PC-3 (cell line): ENCODE results near the gene FLT1. TPM values are rescaled to one million over a fixed set of nuclear protein-coding genes. Genes with fewer than 3 reads are reported as not detected.

Experiments used
- ATAC-seq: fragments of 200-7000 bp; cut with Tn5 transposase; 2 replicates; pipeline ENCODE4 v1.9.1; 2020; ENCODE audit warnings: mild to moderate bottlenecking, moderate library complexity
- BruUV-seq: library from RNA; stranded (reverse); fragments of 400-500 nt; replicated peaks from 2 replicates; lab custom pipeline; 2021; lab: Mats Ljungman, UMichigan
- CTCF ChIA-PET: fragments of 300-600 bp; sonication (Branson Sonifier 250); formaldehyde crosslinking; loops from one replicate; lab custom pipeline; 2022; ENCODE audit warnings: antibody characterized with exemption; lab: Charles Lee
- POLR2A ChIA-PET: fragments of 300-600 bp; sonication (Branson Sonifier 250); formaldehyde crosslinking; loops from one replicate; lab custom pipeline; 2022; ENCODE audit warnings: antibody characterized with exemption; ENCODE audit not compliant: unreplicated experiment; lab: Charles Lee
- DNase-seq: peaks from one replicate; pipeline ENCODE4 v3.0.0-alpha.2; 2015
- H2AFZ ChIP-seq: fragments of 300-600 bp; sonication (generic); 2 replicates; pipeline ENCODE4 v1.6.0; 2016; ENCODE audit warnings: antibody characterized with exemption, low read length
- H3F3A ChIP-seq: fragments of 300-600 bp; sonication (generic); one replicate; pipeline ENCODE4 v1.6.0; 2017; ENCODE audit warnings: antibody characterized with exemption, low read length, control low read depth, mild to moderate bottlenecking; ENCODE audit not compliant: unreplicated experiment
- H3K27ac ChIP-seq: fragments of 300-600 bp; sonication (generic); 2 replicates; pipeline ENCODE4 v1.5.1; 2016; ENCODE audit warnings: mild to moderate bottlenecking, low read length
- H3K27me3 ChIP-seq: fragments of 300-600 bp; sonication (generic); 2 replicates; pipeline ENCODE4 v1.6.1; 2016; ENCODE audit warnings: low read length, mixed read lengths
- H3K36me3 ChIP-seq: fragments of 300-600 bp; sonication (generic); 2 replicates; pipeline ENCODE4 v1.6.1; 2016; ENCODE audit warnings: low read depth, mixed run types, low read length, mixed read lengths
- H3K4me1 ChIP-seq: fragments of 300-600 bp; sonication (generic); 2 replicates; pipeline ENCODE4 v1.5.1; 2016; ENCODE audit warnings: low read length; ENCODE audit not compliant: insufficient read depth
- H3K4me2 ChIP-seq: fragments of 300-600 bp; sonication (generic); 2 replicates; pipeline ENCODE4 v1.6.0; 2016; ENCODE audit warnings: low read length
- H3K4me3 ChIP-seq: fragments of 300-600 bp; sonication (generic); 2 replicates; pipeline ENCODE4 v1.5.1; 2016; ENCODE audit warnings: mild to moderate bottlenecking, low read length, mixed read lengths
- H3K79me2 ChIP-seq: fragments of 300-600 bp; sonication (generic); 2 replicates; pipeline ENCODE4 v1.6.1; 2017; ENCODE audit warnings: low read length, mixed read lengths
- H3K9ac ChIP-seq: fragments of 300-600 bp; sonication (generic); 2 replicates; pipeline ENCODE4 v1.6.0; 2016; ENCODE audit warnings: mild to moderate bottlenecking, low read length
- H3K9me2 ChIP-seq: fragments of 300-600 bp; sonication (generic); replicated peaks from 2 replicates; pipeline ENCODE4 v1.6.1; 2016; ENCODE audit warnings: mixed run types, low read length, mixed read lengths
- H3K9me3 ChIP-seq: fragments of 300-600 bp; sonication (generic); 2 replicates; pipeline ENCODE4 v1.6.1; 2016; ENCODE audit warnings: low read length, mixed read lengths
- H4K20me1 ChIP-seq: fragments of 300-600 bp; sonication (generic); 2 replicates; pipeline ENCODE4 v1.6.1; 2016; ENCODE audit warnings: low read length, mixed read lengths
- CTCF ChIP-seq: fragments of 300-600 bp; sonication (generic); conservative IDR thresholded peaks from 2 replicates; pipeline ENCODE4 v1.5.1; 2017; ENCODE audit warnings: antibody characterized with exemption, low read depth, mild to moderate bottlenecking, low read length
- EZH2 ChIP-seq: fragments of 300-600 bp; sonication (generic); IDR thresholded peaks from one replicate; pipeline ENCODE4 v1.6.1; 2017; ENCODE audit warnings: antibody characterized with exemption, mild to moderate bottlenecking, low read length; ENCODE audit not compliant: unreplicated experiment
- EZH2phosphoT487 ChIP-seq: fragments of 300-600 bp; sonication (generic); IDR thresholded peaks from 2 replicates; pipeline ENCODE4 v1.6.1; 2018; ENCODE audit warnings: mild to moderate bottlenecking, antibody characterized with exemption, low read length, borderline replicate concordance
- intact Hi-C: fragments of 100-400 bp; cut with micrococcal nuclease; formaldehyde crosslinking; loops from 2 replicates; pipeline ENCODE4 v1.9.0; 2023
- total RNA-seq: library from RNA; depleted of rRNA; stranded (reverse); fragments of >200 nt; gene quantifications from 2 replicates; pipeline ENCODE4 v1.2.3, GENCODE V29; 2014

FLT1 gene
- total RNA-seq, 1 experiment from 2014 or later = 1.2 TPM

DNA sequence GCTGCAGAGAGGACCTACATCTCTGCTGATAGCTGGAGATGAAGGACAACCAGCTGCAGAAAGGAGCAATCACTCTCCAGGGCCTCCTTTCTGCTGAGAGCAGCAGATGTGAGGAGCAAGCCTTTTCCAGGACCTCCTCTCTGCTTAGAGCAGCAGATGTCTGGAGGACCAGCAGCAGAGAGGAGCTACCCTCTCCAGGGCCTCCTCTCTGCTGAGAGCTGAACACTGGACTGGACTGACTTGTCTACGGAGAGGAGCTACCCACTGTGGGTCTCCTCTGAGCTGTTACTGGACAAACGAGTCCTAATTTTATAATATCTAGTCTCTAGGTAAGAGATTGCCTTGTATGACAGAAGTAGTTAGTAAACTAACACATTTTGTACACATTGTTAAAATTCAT is 40.8 kb upstream of the FLT1 start:
- peaks cover 30% of the 10 kb centered on the region for H3K27me3 ChIP-seq
- intact Hi-C loops = no loop called here
- BruUV-seq = no TSS peak

GRCh38 chr13:28534801-28535200 is 39.9 kb upstream of the FLT1 start:
- CTCF ChIA-PET = no interaction called here
- intact Hi-C loops = no loop called here
- Histone ChIP-seq H3K9ac (no peak overlapping the region), H3K27ac (no peak overlapping the region), H3K4me2 (no peak overlapping the region), H3F3A (no peaks in the 10 kb centered on the region), H3K4me1 (0 out of 2 replicates have a peak, but pooled peaks cover 5% of the 10 kb centered on the region), H4K20me1 (no peaks in the 10 kb centered on the region), H3K36me3 (no peaks in the 10 kb centered on the region), H2AFZ (no peak overlapping the region), H3K4me3 (no peak overlapping the region), H3K9me2 (no peaks in the 10 kb centered on the region), H3K79me2 (no peaks in the 10 kb centered on the region), H3K27me3 (peaks cover 33% of the 10 kb centered on the region), H3K9me3 (no peaks in the 10 kb centered on the region)
- DNase-seq (no peak), ATAC-seq (no peak)
- no peak for TF ChIP-seq EZH2phosphoT487
- no peak for TF ChIP-seq CTCF
- no peak for TF ChIP-seq EZH2
- no TSS peak for BruUV-seq
- POLR2A ChIA-PET = no interaction called here

More for the DNA sequence above, 40.8 kb upstream of the FLT1 start:
- no peaks in the 10 kb centered on the region for H3F3A ChIP-seq
- H3K4me3 ChIP-seq = no peak overlapping the region
- no peaks in the 10 kb centered on the region for H3K9me2 ChIP-seq
- H3K9ac ChIP-seq = no peak overlapping the region
- no peak overlapping the region for H3K4me2 ChIP-seq
- ChIA-PET CTCF (no interaction called here), POLR2A (no interaction called here)
- no peaks in the 10 kb centered on the region for H3K79me2 ChIP-seq
- DNase-seq = no peak
- ATAC-seq = no peak
- no peaks in the 10 kb centered on the region for H4K20me1 ChIP-seq
- H3K27ac ChIP-seq = no peak overlapping the region
- H3K36me3 ChIP-seq = no peaks in the 10 kb centered on the region
- no peaks in the 10 kb centered on the region for H3K9me3 ChIP-seq
- no peak for TF ChIP-seq CTCF
- H2AFZ ChIP-seq = no peak overlapping the region
- H3K4me1 ChIP-seq = 0 out of 2 replicates have a peak, but pooled peaks cover 4% of the 10 kb centered on the region

GRCh38 chr13:28534210-28534609 is 39.3 kb upstream of the FLT1 start:
- Histone ChIP-seq H3K4me3 (no peak overlapping the region), H4K20me1 (no peaks in the 10 kb centered on the region), H3F3A (no peaks in the 10 kb centered on the region), H3K4me2 (no peak overlapping the region), H3K9ac (no peak overlapping the region), H3K79me2 (no peaks in the 10 kb centered on the region), H2AFZ (no peak overlapping the region), H3K27me3 (peaks cover 33% of the 10 kb centered on the region), H3K9me2 (no peaks in the 10 kb centered on the region), H3K36me3 (no peaks in the 10 kb centered on the region), H3K4me1 (0 out of 2 replicates have a peak, but pooled peaks cover 5% of the 10 kb centered on the region), H3K9me3 (no peaks in the 10 kb centered on the region), H3K27ac (no peak overlapping the region)
- TF ChIP-seq CTCF (no peak), EZH2 (no peak), EZH2phosphoT487 (no peak)
- no TSS peak for BruUV-seq
- intact Hi-C loops = no loop called here
- DNase-seq (no peak), ATAC-seq (no peak)
- ChIA-PET POLR2A (no interaction called here), CTCF (no interaction called here)
